Calu3 (cell line): Measurements from ENCODE around the gene DPH1. TPM values are rescaled to one million over a fixed set of nuclear protein-coding genes. Genes with fewer than 3 reads are reported as not detected.

Experiments used
- BruUV-seq: library from RNA; stranded (reverse); fragments of 400-500 nt; replicated peaks from 2 replicates; lab custom pipeline; 2021; lab: Mats Ljungman, UMichigan
- CTCF ChIA-PET: fragments of 300-600 bp; sonication (Branson Sonifier 250); formaldehyde crosslinking; loops from one replicate; lab custom pipeline; 2022; ENCODE audit warnings: antibody characterized with exemption; lab: Charles Lee
- DNase-seq: peaks from one replicate; pipeline ENCODE4 v3.0.0; 2022
- H3K27ac Mint-ChIP-seq: one replicate; pipeline ENCODE4 v1.8.0; 2022; ENCODE audit warnings: mixed read lengths; ENCODE audit not compliant: unreplicated experiment
- H3K27me3 Mint-ChIP-seq: one replicate; pipeline ENCODE4 v1.8.0; 2022; ENCODE audit warnings: mixed read lengths; ENCODE audit not compliant: unreplicated experiment
- H3K36me3 Mint-ChIP-seq: one replicate; pipeline ENCODE4 v1.8.0; 2022; ENCODE audit warnings: mild to moderate bottlenecking, moderate library complexity, mixed read lengths; ENCODE audit not compliant: insufficient read depth, unreplicated experiment
- H3K4me1 Mint-ChIP-seq: one replicate; pipeline ENCODE4 v1.8.0; 2022; ENCODE audit warnings: mild to moderate bottlenecking, low read depth, mixed read lengths; ENCODE audit not compliant: unreplicated experiment
- H3K4me3 Mint-ChIP-seq: one replicate; pipeline ENCODE4 v1.8.0; 2022; ENCODE audit warnings: mild to moderate bottlenecking, low read depth, moderate library complexity, mixed read lengths; ENCODE audit not compliant: unreplicated experiment
- H3K9me3 Mint-ChIP-seq: one replicate; pipeline ENCODE4 v1.8.0; 2022; ENCODE audit warnings: low read depth, mixed read lengths; ENCODE audit not compliant: unreplicated experiment
- intact Hi-C: fragments of 100-400 bp; cut with micrococcal nuclease; formaldehyde crosslinking; loops from one replicate; pipeline ENCODE4 v1.10.0; 2022; ENCODE audit not compliant: unreplicated experiment
- total RNA-seq: library from RNA; stranded (reverse); gene quantifications from 2 replicates; pipeline ENCODE4 v1.2.3, GENCODE V29; 2022
- TF ChIP-seq, protein P1 (sequence below): fragments of 200-600 bp; IDR thresholded peaks from one replicate; pipeline ENCODE4 v1.8.0; 2022; ENCODE audit warnings: antibody characterized with exemption; ENCODE audit not compliant: unreplicated experiment

Gene DPH1
- total RNA-seq, 1 experiment from 2014 or later: 24.7 TPM

DNA sequence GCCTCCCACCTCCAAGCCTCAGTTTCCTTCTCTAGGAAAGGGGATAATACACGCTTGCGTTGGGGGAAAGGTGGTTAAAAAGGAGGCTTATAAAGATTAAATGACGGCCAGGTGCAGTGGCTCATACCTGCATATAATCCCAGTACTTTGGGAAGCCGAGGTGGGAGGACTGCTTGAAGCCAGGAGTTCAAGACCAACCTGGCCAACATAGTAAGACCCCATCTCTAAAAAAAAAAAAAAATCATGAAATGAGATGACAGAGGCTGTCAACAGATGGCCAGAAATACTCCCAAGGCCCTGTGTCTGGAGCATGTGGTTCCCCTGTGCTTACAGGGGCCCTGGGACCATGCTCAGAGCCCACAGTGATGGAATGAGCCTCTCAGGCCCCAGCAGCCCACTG is 35.2 kb upstream of the DPH1 start:
- Mint-ChIP-seq H3K27me3 (peaks cover 13% of the 10 kb centered on the region), H3K4me3 (no peak overlapping the region), H3K9me3 (no peaks in the 10 kb centered on the region), H3K4me1 (peaks cover 18% of the 10 kb centered on the region), H3K27ac (no peak overlapping the region), H3K36me3 (peaks cover 9% of the 10 kb centered on the region)
- intact Hi-C loops: no loop called here
- BruUV-seq: no TSS peak
- CTCF ChIA-PET: no interaction called here
- TF ChIP-seq, protein P1, sequence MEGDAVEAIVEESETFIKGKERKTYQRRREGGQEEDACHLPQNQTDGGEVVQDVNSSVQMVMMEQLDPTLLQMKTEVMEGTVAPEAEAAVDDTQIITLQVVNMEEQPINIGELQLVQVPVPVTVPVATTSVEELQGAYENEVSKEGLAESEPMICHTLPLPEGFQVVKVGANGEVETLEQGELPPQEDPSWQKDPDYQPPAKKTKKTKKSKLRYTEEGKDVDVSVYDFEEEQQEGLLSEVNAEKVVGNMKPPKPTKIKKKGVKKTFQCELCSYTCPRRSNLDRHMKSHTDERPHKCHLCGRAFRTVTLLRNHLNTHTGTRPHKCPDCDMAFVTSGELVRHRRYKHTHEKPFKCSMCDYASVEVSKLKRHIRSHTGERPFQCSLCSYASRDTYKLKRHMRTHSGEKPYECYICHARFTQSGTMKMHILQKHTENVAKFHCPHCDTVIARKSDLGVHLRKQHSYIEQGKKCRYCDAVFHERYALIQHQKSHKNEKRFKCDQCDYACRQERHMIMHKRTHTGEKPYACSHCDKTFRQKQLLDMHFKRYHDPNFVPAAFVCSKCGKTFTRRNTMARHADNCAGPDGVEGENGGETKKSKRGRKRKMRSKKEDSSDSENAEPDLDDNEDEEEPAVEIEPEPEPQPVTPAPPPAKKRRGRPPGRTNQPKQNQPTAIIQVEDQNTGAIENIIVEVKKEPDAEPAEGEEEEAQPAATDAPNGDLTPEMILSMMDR: no peak
- no peak for DNase-seq

DNA sequence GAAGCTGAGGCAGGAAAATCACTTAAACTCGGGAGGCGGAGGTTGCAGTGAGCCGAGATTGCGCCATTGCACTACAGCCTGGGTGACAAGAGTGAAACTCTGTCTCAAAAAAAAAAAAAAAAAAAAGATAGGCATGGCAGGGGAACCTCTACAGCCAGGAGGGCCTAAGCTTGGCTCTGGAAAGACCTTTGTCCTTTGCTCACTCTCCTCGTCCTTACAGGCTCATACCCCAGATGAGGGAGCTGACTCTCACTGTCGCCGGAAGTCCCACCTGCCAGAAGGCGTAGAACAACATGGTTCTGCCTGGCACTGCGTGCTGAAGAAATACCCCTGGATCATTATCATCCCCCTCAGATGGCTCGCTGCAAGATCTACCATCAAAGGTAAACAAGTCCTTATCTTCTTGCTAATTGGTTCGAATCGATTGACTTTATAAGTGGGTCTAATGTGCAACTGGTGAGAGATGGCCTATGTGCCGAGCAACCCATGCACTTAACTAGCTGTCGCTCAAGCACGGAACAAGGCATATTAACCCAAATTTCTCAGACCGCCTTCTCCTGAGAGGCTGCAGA is 34.5 kb upstream of the DPH1 start:
- CTCF ChIA-PET: no interaction called here
- peaks cover 23% of the 10 kb centered on the region for H3K4me1 Mint-ChIP-seq
- H3K9me3 Mint-ChIP-seq: no peaks in the 10 kb centered on the region
- no TSS peak for BruUV-seq
- no peak overlapping the region for H3K4me3 Mint-ChIP-seq
- intact Hi-C loops: no loop called here
- H3K27me3 Mint-ChIP-seq: peaks cover 13% of the 10 kb centered on the region
- TF ChIP-seq, protein P1: no peak
- peaks cover 13% of the 10 kb centered on the region for H3K36me3 Mint-ChIP-seq
- no peak overlapping the region for H3K27ac Mint-ChIP-seq
- DNase-seq: no peak

DNA sequence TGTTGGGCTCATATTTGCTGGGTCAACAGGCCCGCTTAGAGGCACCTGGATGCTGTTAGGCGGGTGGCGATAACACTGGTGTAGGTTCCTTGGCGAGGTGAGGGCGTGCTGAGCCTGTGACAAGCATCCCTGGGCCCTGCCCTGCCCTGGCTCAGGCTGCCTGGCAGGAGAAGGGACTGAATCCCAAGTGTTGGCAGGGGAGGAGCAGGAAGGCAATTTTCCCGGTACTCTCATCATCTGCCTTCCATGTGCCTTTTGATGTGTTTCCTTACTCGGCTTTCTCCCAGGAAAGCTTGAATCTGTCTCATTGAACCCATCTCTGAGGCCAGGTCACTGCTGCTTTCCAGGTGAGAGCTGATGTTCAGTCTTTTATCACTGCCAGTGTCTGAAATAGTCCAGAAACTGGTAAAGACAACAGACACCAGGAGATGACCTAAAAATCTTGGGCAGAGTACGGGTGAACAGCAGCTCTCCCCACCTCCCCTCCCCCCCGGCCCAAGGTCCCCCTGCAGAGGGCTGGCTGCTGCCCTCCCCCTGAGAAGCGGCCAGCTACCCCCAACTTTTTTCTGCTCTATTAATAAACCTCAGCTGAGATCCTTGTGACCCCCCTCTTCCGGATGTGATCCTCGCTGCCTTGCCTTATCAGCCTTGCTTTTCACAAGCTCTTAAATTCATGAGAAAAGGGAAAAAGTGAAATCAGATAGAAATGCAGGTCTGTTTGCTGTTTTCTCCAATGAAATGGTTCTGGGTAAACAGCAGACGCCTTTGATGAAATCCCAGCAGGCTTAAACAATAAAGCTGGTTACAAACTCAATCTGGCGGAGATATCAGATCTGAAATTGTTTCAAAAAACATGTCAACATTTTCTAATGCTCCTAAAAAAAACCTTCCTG is 33.8 kb upstream of the DPH1 start:
- Mint-ChIP-seq H3K9me3 (no peaks in the 10 kb centered on the region), H3K36me3 (peaks cover 9% of the 10 kb centered on the region), H3K27ac (no peak overlapping the region), H3K4me3 (no peak overlapping the region), H3K27me3 (peaks cover 6% of the 10 kb centered on the region), H3K4me1 (peaks cover 23% of the 10 kb centered on the region)
- TF ChIP-seq, protein P1: no peak
- DNase-seq: no peak
- intact Hi-C loops: no loop called here
- CTCF ChIA-PET: interaction anchor here (0.6 to 1.6 kb wide), 2 partner anchors 27 to 30 kb away, joined by 3 to 4 read pairs; no protein-coding TSS in a partner anchor
- no TSS peak for BruUV-seq

DNA sequence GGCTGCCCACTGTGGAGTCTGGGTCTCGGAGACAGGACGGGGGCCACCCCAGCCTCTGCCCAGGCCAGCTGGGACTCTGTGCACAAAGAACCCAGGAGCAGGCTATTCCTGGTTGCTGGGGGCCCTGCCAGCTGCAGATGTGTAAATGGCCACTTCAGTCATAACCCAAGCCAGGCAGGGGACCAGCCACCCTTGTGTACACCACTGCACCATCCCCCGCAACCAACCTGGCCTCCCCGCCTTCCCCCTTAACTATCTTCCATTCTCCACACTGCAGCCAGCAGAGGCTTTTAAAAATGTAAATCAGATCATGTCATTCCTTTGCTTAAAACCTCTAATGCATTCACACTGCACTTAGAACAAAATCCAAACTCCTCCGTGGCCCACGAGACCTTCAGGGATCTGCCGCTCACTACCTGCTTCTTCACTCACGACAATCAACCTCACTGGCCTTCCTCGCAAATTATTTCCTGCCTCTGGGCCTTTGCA is 33.1 kb upstream of the DPH1 start:
- no TSS peak for BruUV-seq
- Mint-ChIP-seq H3K27me3 (no peaks in the 10 kb centered on the region), H3K4me3 (no peak overlapping the region), H3K4me1 (peaks cover 23% of the 10 kb centered on the region), H3K36me3 (peaks cover 7% of the 10 kb centered on the region), H3K9me3 (no peaks in the 10 kb centered on the region), H3K27ac (no peak overlapping the region)
- intact Hi-C loops: no loop called here
- DNase-seq: no peak
- TF ChIP-seq, protein P1: no peak
- CTCF ChIA-PET: interaction anchor here (0.6 to 1.6 kb wide), 3 partner anchors 26 to 88 kb away, joined by 3 to 4 read pairs (median 3); no protein-coding TSS in a partner anchor
